HepG2 (cell line): ENCODE results near the gene PPP1R15B. TPM values are rescaled to one million over a fixed set of nuclear protein-coding genes. Genes with fewer than 3 reads are reported as not detected.

Experiments used
- ATAC-seq: fragments of 200-7000 bp; cut with Tn5 transposase; 3 replicates; pipeline ENCODE4 v1.9.1; 2020; ENCODE audit warnings: mild to moderate bottlenecking, moderate library complexity
- BruUV-seq: library from RNA; stranded (reverse); fragments of 400-500 nt; replicated peaks from 2 replicates; lab custom pipeline; 2021; lab: Mats Ljungman, UMichigan
- CTCF ChIA-PET: fragments of 300-600 bp; formaldehyde crosslinking; extraction: SDS; loops from one replicate; lab custom pipeline; 2021; ENCODE audit warnings: low total read pairs, inconsistent platforms, low intra/inter-chr PET ratio; lab: Yijun Ruan, JAX
- POLR2A ChIA-PET: fragments of 350-600 bp; sonication (Branson Sonifier 250); formaldehyde crosslinking; loops from one replicate; lab custom pipeline; 2020; ENCODE audit warnings: antibody characterized with exemption, inconsistent platforms; lab: Yijun Ruan, JAX
- DNase-seq: peaks from one replicate; pipeline ENCODE4 v3.0.0-alpha.2; 2015; ENCODE audit warnings: low spot score
- FAIRE-seq: peaks from 3 replicates; lab custom pipeline; 2011; peaks lifted over from hg19 to GRCh38; lab: Jason Lieb, UNC
- H2AFZ ChIP-seq: one replicate; pipeline ENCODE4 v1.6.1; 2011; ENCODE audit warnings: low read length, inconsistent platforms
- H3K27ac ChIP-seq: fragments of 300-600 bp; 3 replicates; pipeline ENCODE4 v1.8.0; 2011; ENCODE audit warnings: mixed run types, mild to moderate bottlenecking, mixed read lengths, low read length, inconsistent platforms; ENCODE audit not compliant: insufficient read depth; ENCODE audit errors: extremely low read length
- H3K27me3 ChIP-seq, 2 experiments: fragments of 200-600 bp in 1 of 2; 2 replicates in 1 of 2; 3 replicates in 1 of 2; pipeline versions ENCODE4 v1.6.0 to v1.8.0; 2011; ENCODE audit warnings: low read length in 2 of 2, mild to moderate bottlenecking in 2 of 2, moderate library complexity in 2 of 2, inconsistent platforms in 1 of 2; ENCODE audit not compliant: insufficient read depth in 2 of 2, control insufficient read depth in 1 of 2
- H3K36me3 ChIP-seq, 2 experiments: fragments of 200-600 bp in 1 of 2; replicated peaks in 1 of 2; 2 replicates in 1 of 2; 3 replicates in 1 of 2; pipeline versions ENCODE4 v1.5.1 to v1.8.0; 2011; ENCODE audit warnings: low read length in 2 of 2, inconsistent platforms in 1 of 2; ENCODE audit not compliant: insufficient read depth in 2 of 2, control insufficient read depth in 1 of 2
- H3K4me1 ChIP-seq: 2 replicates; pipeline ENCODE4 v1.5.1; 2012; ENCODE audit warnings: low read length, inconsistent platforms; ENCODE audit not compliant: insufficient read depth
- H3K4me2 ChIP-seq: 2 replicates; pipeline ENCODE4 v1.6.0; 2011; ENCODE audit warnings: low read depth, low read length, inconsistent platforms
- H3K4me3 ChIP-seq, 3 experiments: fragments of 200-600 bp in 1 of 3; sonication (generic), shearing (Covaris generic) in 1 of 3; replicated peaks in 1 of 3; 2 replicates each; pipeline ENCODE4 v1.5.1; 2011 to 2016; ENCODE audit warnings: low read length in 3 of 3, inconsistent platforms in 2 of 3, low read depth in 2 of 3, mild to moderate bottlenecking in 2 of 3, control low read depth in 1 of 3, mixed read lengths in 1 of 3; ENCODE audit not compliant: insufficient read depth in 1 of 3
- H3K79me2 ChIP-seq: one replicate; pipeline ENCODE4 v1.6.1; 2011; ENCODE audit warnings: low read length, inconsistent platforms; ENCODE audit not compliant: insufficient read depth
- H3K9ac ChIP-seq: 2 replicates; pipeline ENCODE4 v1.6.0; 2011; ENCODE audit warnings: mild to moderate bottlenecking, low read depth, low read length, inconsistent platforms; ENCODE audit not compliant: insufficient read depth
- H3K9me3 ChIP-seq: 2 replicates; pipeline ENCODE4 v1.5.1; 2012; ENCODE audit warnings: mild to moderate bottlenecking, low read length
- H4K20me1 ChIP-seq: 2 replicates; pipeline ENCODE4 v1.6.0; 2011; ENCODE audit warnings: inconsistent platforms, mild to moderate bottlenecking, low read length, moderate library complexity; ENCODE audit not compliant: insufficient read depth
- ATM ChIP-seq: fragments of 450-650 bp; IDR thresholded peaks from 2 replicates; pipeline ENCODE4 v1.7.1; 2017; ENCODE audit warnings: mild to moderate bottlenecking, borderline replicate concordance
- KAT2B ChIP-seq: fragments of 150-350 bp; IDR thresholded peaks from 2 replicates; pipeline ENCODE4 v1.6.1; 2014; ENCODE audit warnings: low read depth, low read length, borderline replicate concordance
- KMT2B ChIP-seq: IDR thresholded peaks from 2 replicates; pipeline ENCODE4 v1.6.1; 2016; ENCODE audit warnings: missing genetic modification reagents, missing compliant biosample characterization
- NONO ChIP-seq, 2 experiments: fragments of 450-650 bp in 1 of 2; sonication (generic) in 1 of 2; formaldehyde crosslinking in 1 of 2; IDR thresholded peaks in 1 of 2; conservative IDR thresholded peaks in 1 of 2; 2 replicates each; pipeline versions ENCODE4 v1.6.1 to v1.8.0; 2017 to 2022; ENCODE audit warnings: mild to moderate bottlenecking in 1 of 2, missing genetic modification reagents in 1 of 2, moderate library complexity in 1 of 2
- RFX3 ChIP-seq: IDR thresholded peaks from 2 replicates; pipeline ENCODE4 v1.6.1; 2016; ENCODE audit warnings: missing biosample characterization, missing genetic modification reagents
- RXRA ChIP-seq: sonication (generic); formaldehyde crosslinking; IDR thresholded peaks from 2 replicates; pipeline ENCODE4 v1.5.1; 2020; ENCODE audit warnings: missing genetic modification reagents
- SAFB2 ChIP-seq: sonication (generic); formaldehyde crosslinking; IDR thresholded peaks from 2 replicates; pipeline ENCODE4 v1.5.1; 2020; ENCODE audit warnings: missing genetic modification reagents, low read depth, mild to moderate bottlenecking, borderline replicate concordance
- SIX1 ChIP-seq: sonication (generic); formaldehyde crosslinking; IDR thresholded peaks from 2 replicates; pipeline ENCODE4 v1.4.0; 2020; ENCODE audit warnings: missing genetic modification reagents, borderline replicate concordance
- STAG1 ChIP-seq: sonication (generic); formaldehyde crosslinking; IDR thresholded peaks from 2 replicates; pipeline ENCODE4 v1.4.0; 2020; ENCODE audit warnings: missing genetic modification reagents
- WIZ ChIP-seq: sonication (generic); formaldehyde crosslinking; IDR thresholded peaks from 2 replicates; pipeline ENCODE4 v1.5.1; 2020; ENCODE audit warnings: mild to moderate bottlenecking, missing genetic modification reagents
- ZBTB21 ChIP-seq: sonication (generic); formaldehyde crosslinking; IDR thresholded peaks from 2 replicates; pipeline ENCODE4 v1.4.0; 2020; ENCODE audit warnings: missing genetic modification reagents
- ZGPAT ChIP-seq: IDR thresholded peaks from 2 replicates; pipeline ENCODE4 v1.6.1; 2016; ENCODE audit warnings: mild to moderate bottlenecking
- ZNF549 ChIP-seq: sonication (generic); formaldehyde crosslinking; IDR thresholded peaks from 2 replicates; pipeline ENCODE4 v1.5.0; 2020; ENCODE audit warnings: missing genetic modification reagents
- WGBS: methylation state at CpG from one replicate; pipeline ENCODE4 v1.1.6; 2017; ENCODE audit warnings: low lambda C conversion rate; 5-methylcytosine and 5-hydroxymethylcytosine counted together
- in situ Hi-C: cut with HindIII; loops from 2 replicates; pipeline ENCODE4 v1.10.0; 2017; ENCODE audit warnings: low pct_unique_long_range_greater_than_20kb; ENCODE audit not compliant: extremely low pct_ligation_motif_present
- intact Hi-C: fragments of 100-400 bp; cut with micrococcal nuclease; formaldehyde crosslinking; loops from one replicate; pipeline ENCODE4 v1.10.0; 2022; ENCODE audit not compliant: unreplicated experiment
- polyA plus RNA-seq, 8 experiments: library from polyadenylated mRNA; depleted of rRNA in 3 of 8; stranded (reverse) in 7 of 8; unstranded in 1 of 8; fragments of >200 nt; fragmentation: Illumina TruSeq in 4 of 8; extraction: Trizol in 4 of 8; gene quantifications; 2 replicates each; pipeline versions ENCODE4 v1.2.1 to v1.2.3, GENCODE V29; 2011 to 2016; ENCODE audit warnings: low read depth in 4 of 8, missing spikeins in 1 of 8, mixed read lengths in 1 of 8; ENCODE audit not compliant: insufficient read depth in 1 of 8
- total RNA-seq, 5 experiments: library from RNA; depleted of rRNA; stranded (reverse); fragments of >200 nt; fragmentation: Illumina TruSeq; extraction: Trizol; gene quantifications; 2 replicates each; pipeline ENCODE4 v1.2.3, GENCODE V29; 2016; ENCODE audit warnings: low read depth in 1 of 5
- TF ChIP-seq, protein P1 (sequence below), 2 experiments: sonication (generic) in 1 of 2; formaldehyde crosslinking in 1 of 2; IDR thresholded peaks; 2 replicates each; pipeline versions ENCODE4 v1.6.1 to v1.9.0; 2014 to 2022; ENCODE audit warnings: antibody characterized with exemption in 1 of 2, borderline replicate concordance in 1 of 2, inconsistent platforms in 1 of 2, low read depth in 1 of 2, missing genetic modification reagents in 1 of 2

PPP1R15B gene
- total and polyA plus RNA-seq, 2 of the 13 experiments (the other 11 are each of a cell fraction or from before 2014, with no cell fraction given), result 13.4 to 23.8 TPM

GRCh38 chr1:204448991-204449677 is 37.5 kb upstream of the PPP1R15B start (continued):
- TF ChIP-seq, protein P1, sequence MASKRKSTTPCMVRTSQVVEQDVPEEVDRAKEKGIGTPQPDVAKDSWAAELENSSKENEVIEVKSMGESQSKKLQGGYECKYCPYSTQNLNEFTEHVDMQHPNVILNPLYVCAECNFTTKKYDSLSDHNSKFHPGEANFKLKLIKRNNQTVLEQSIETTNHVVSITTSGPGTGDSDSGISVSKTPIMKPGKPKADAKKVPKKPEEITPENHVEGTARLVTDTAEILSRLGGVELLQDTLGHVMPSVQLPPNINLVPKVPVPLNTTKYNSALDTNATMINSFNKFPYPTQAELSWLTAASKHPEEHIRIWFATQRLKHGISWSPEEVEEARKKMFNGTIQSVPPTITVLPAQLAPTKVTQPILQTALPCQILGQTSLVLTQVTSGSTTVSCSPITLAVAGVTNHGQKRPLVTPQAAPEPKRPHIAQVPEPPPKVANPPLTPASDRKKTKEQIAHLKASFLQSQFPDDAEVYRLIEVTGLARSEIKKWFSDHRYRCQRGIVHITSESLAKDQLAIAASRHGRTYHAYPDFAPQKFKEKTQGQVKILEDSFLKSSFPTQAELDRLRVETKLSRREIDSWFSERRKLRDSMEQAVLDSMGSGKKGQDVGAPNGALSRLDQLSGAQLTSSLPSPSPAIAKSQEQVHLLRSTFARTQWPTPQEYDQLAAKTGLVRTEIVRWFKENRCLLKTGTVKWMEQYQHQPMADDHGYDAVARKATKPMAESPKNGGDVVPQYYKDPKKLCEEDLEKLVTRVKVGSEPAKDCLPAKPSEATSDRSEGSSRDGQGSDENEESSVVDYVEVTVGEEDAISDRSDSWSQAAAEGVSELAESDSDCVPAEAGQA (IDR thresholded peaks at IDR 0.05; ENCODE audit: low read depth), result no peak
- TF ChIP-seq, protein P1 (CRISPR knock-in tag; IDR thresholded peaks at IDR 0.05; ENCODE audit: borderline replicate concordance), result no peak
- no peak for TF ChIP-seq SAFB2 (CRISPR knock-in tag)
- no peak for TF ChIP-seq WIZ

GRCh38 chr1:204448344-204448964 is 36.8 kb upstream of the PPP1R15B start:
- Histone ChIP-seq H3K4me2 (no peak overlapping the region), H3K27ac (no peak overlapping the region), H4K20me1 (no peaks in the 10 kb centered on the region), H3K4me3 (no peak overlapping the region), H3K4me1 (peaks cover 12% of the 10 kb centered on the region), H3K9me3 (no peaks in the 10 kb centered on the region), H3K79me2 (no peaks in the 10 kb centered on the region), H3K27me3 (no peaks in the 10 kb centered on the region), H3K36me3 (peaks cover 1 to 5% of the 10 kb centered on the region in 2 experiments; a peak in 4 of 5 replicates), H3K9ac (no peak overlapping the region), H2AFZ (no peak overlapping the region)
- FAIRE-seq (no peak), DNase-seq (no peak), ATAC-seq (no peak)
- ChIA-PET POLR2A (interaction anchor here (0.7 kb wide), 1 partner anchor 33 kb away, joined by 3 read pairs; no protein-coding TSS in a partner anchor), CTCF (no interaction called here)
- no TSS peak for BruUV-seq
- in situ Hi-C loops, result loop anchor here (5.0 kb wide), 1 partner anchor 54 kb away; no protein-coding TSS in a partner anchor
- intact Hi-C loops, result no loop called here
- WGBS, result 93% methylated on average over 6 of the region's 7 CpGs
- no peak for TF ChIP-seq KMT2B (CRISPR knock-in tag)
- TF ChIP-seq ZGPAT (CRISPR knock-in tag), result no peak
- no peak for TF ChIP-seq ZNF549 (CRISPR knock-in tag)
- no peak for TF ChIP-seq RXRA
- TF ChIP-seq RFX3, result no peak
- no peak for TF ChIP-seq NONO (IDR thresholded peaks at IDR 0.05)
- TF ChIP-seq NONO (CRISPR knock-in tag; conservative IDR thresholded peaks at IDR 0.05), result no peak
- no peak for TF ChIP-seq ATM
- TF ChIP-seq ZBTB21 (CRISPR knock-in tag), result no peak
- TF ChIP-seq KAT2B, result no peak
- no peak for TF ChIP-seq SIX1 (CRISPR knock-in tag)
- no peak for TF ChIP-seq STAG1 (CRISPR knock-in tag)
